ENCODE measurements around the gene GINS1. TPM values are rescaled to one million over a fixed set of nuclear protein-coding genes. Genes with fewer than 3 reads are reported as not detected.

Gene GINS1
- total RNA-seq, 2 donors from 2014 or later = 0.39 to 0.80 TPM

GRCh38 chr20:25479638-25480037 lies 72.2 kb downstream of the GINS1 start:
- no peaks in the 10 kb centered on the region for H3K36me3 Mint-ChIP-seq (ENCODE audit: low read depth)
- DNase-seq (no peak), ATAC-seq (no peak)
- no peaks in the 10 kb centered on the region for H3K9me3 ChIP-seq (ENCODE audit: control insufficient read depth, low read length, poor library complexity, severe bottlenecking)
- H3K27me3 Mint-ChIP-seq = no peaks in the 10 kb centered on the region
- no peak overlapping the region for H3K27ac Mint-ChIP-seq
- peaks cover 4% of the 10 kb centered on the region for H3K4me1 Mint-ChIP-seq
- no peak overlapping the region for H3K4me3 Mint-ChIP-seq

GRCh38 chr20:25480156-25480555 lies 72.7 kb downstream of the GINS1 start:
- H3K9me3 ChIP-seq (ENCODE audit: control insufficient read depth, low read length, poor library complexity, severe bottlenecking) = no peaks in the 10 kb centered on the region
- H3K4me1 Mint-ChIP-seq = peaks cover 10% of the 10 kb centered on the region
- H3K27me3 Mint-ChIP-seq = no peaks in the 10 kb centered on the region
- H3K27ac Mint-ChIP-seq = no peak overlapping the region
- no peak for ATAC-seq
- H3K4me3 Mint-ChIP-seq = no peak overlapping the region
- no peaks in the 10 kb centered on the region for H3K36me3 Mint-ChIP-seq (ENCODE audit: low read depth)
- DNase-seq = no peak

- H3K9me3 ChIP-seq (ENCODE audit: control insufficient read depth, low read length, poor library complexity, severe bottlenecking) = no peaks in the 10 kb centered on the region
- DNase-seq (no peak), ATAC-seq (no peak)
- no peaks in the 10 kb centered on the region for H3K36me3 Mint-ChIP-seq (ENCODE audit: low read depth)
- no peak overlapping the region for H3K27ac Mint-ChIP-seq
- H3K4me1 Mint-ChIP-seq = peaks cover 13% of the 10 kb centered on the region
- H3K27me3 Mint-ChIP-seq = no peaks in the 10 kb centered on the region
- no peak overlapping the region for H3K4me3 Mint-ChIP-seq
Observed at GRCh38 chr20:25480797-25481196, 73.3 kb downstream of the GINS1 start.

GRCh38 chr20:25481235-25481917 lies 73.9 kb downstream of the GINS1 start:
- Mint-ChIP-seq H3K36me3 (ENCODE audit: low read depth) (no peaks in the 10 kb centered on the region), H3K4me1 (peaks cover 17% of the 10 kb centered on the region), H3K27me3 (no peaks in the 10 kb centered on the region), H3K4me3 (no peak overlapping the region), H3K27ac (no peak overlapping the region)
- no peak for DNase-seq
- H3K9me3 ChIP-seq (ENCODE audit: control insufficient read depth, low read length, poor library complexity, severe bottlenecking) = no peaks in the 10 kb centered on the region
- no peak for ATAC-seq

- no peaks in the 10 kb centered on the region for H3K9me3 ChIP-seq (ENCODE audit: control insufficient read depth, low read length, poor library complexity, severe bottlenecking)
- no peak overlapping the region for H3K4me3 Mint-ChIP-seq
- no peaks in the 10 kb centered on the region for H3K27me3 Mint-ChIP-seq
- H3K4me1 Mint-ChIP-seq = peaks cover 22% of the 10 kb centered on the region
- H3K27ac Mint-ChIP-seq = no peak overlapping the region
- DNase-seq (no peak), ATAC-seq (no peak)
- no peaks in the 10 kb centered on the region for H3K36me3 Mint-ChIP-seq (ENCODE audit: low read depth)
Observed at GRCh38 chr20:25481918-25482253, 74.4 kb downstream of the GINS1 start.

GRCh38 chr20:25483431-25484132 lies 76.1 kb downstream of the GINS1 start:
- Mint-ChIP-seq H3K27ac (peak overlapping the region; percentile 16), H3K27me3 (no peaks in the 10 kb centered on the region), H3K4me3 (no peak overlapping the region), H3K36me3 (ENCODE audit: low read depth) (no peaks in the 10 kb centered on the region), H3K4me1 (peaks cover 22% of the 10 kb centered on the region)
- H3K9me3 ChIP-seq (ENCODE audit: control insufficient read depth, low read length, poor library complexity, severe bottlenecking) = no peaks in the 10 kb centered on the region
- ATAC-seq = no peak
- no peak for DNase-seq

- H3K27ac Mint-ChIP-seq = peak overlapping the region; percentile 76
- H3K9me3 ChIP-seq (ENCODE audit: control insufficient read depth, low read length, poor library complexity, severe bottlenecking) = no peaks in the 10 kb centered on the region
- H3K4me1 Mint-ChIP-seq = peaks cover 22% of the 10 kb centered on the region
- ATAC-seq = no peak
- H3K4me3 Mint-ChIP-seq = no peak overlapping the region
- DNase-seq = no peak
- no peaks in the 10 kb centered on the region for H3K36me3 Mint-ChIP-seq (ENCODE audit: low read depth)
- no peaks in the 10 kb centered on the region for H3K27me3 Mint-ChIP-seq
Observed at GRCh38 chr20:25484224-25484846, 76.9 kb downstream of the GINS1 start.

GRCh38 chr20:25484911-25485511 lies 77.5 kb downstream of the GINS1 start:
- no peaks in the 10 kb centered on the region for H3K36me3 Mint-ChIP-seq (ENCODE audit: low read depth)
- H3K9me3 ChIP-seq (ENCODE audit: control insufficient read depth, low read length, poor library complexity, severe bottlenecking) = no peaks in the 10 kb centered on the region
- H3K27me3 Mint-ChIP-seq = no peaks in the 10 kb centered on the region
- peak overlapping the region; percentile 80 for H3K4me3 Mint-ChIP-seq
- peaks cover 22% of the 10 kb centered on the region for H3K4me1 Mint-ChIP-seq
- H3K27ac Mint-ChIP-seq = peak overlapping the region; percentile 76
- DNase-seq (no peak), ATAC-seq (peak; percentile 46)

GRCh38 chr20:25485872-25486271 lies 78.4 kb downstream of the GINS1 start:
- Mint-ChIP-seq H3K4me3 (no peak overlapping the region), H3K36me3 (ENCODE audit: low read depth) (no peaks in the 10 kb centered on the region), H3K27me3 (no peaks in the 10 kb centered on the region), H3K4me1 (peaks cover 22% of the 10 kb centered on the region), H3K27ac (no peak overlapping the region)
- H3K9me3 ChIP-seq (ENCODE audit: control insufficient read depth, low read length, poor library complexity, severe bottlenecking) = no peaks in the 10 kb centered on the region
- no peak for ATAC-seq
- no peak for DNase-seq

- no peaks in the 10 kb centered on the region for H3K27me3 Mint-ChIP-seq
- H3K4me3 Mint-ChIP-seq = no peak overlapping the region
- no peak for ATAC-seq
- H3K27ac Mint-ChIP-seq = no peak overlapping the region
- H3K9me3 ChIP-seq (ENCODE audit: control insufficient read depth, low read length, poor library complexity, severe bottlenecking) = no peaks in the 10 kb centered on the region
- peaks cover 22% of the 10 kb centered on the region for H3K4me1 Mint-ChIP-seq
- no peak for DNase-seq
- no peaks in the 10 kb centered on the region for H3K36me3 Mint-ChIP-seq (ENCODE audit: low read depth)
Observed at GRCh38 chr20:25486377-25486776, 78.9 kb downstream of the GINS1 start.

GRCh38 chr20:25487306-25487705 lies 79.8 kb downstream of the GINS1 start:
- H3K36me3 Mint-ChIP-seq (ENCODE audit: low read depth) = no peaks in the 10 kb centered on the region
- DNase-seq (no peak), ATAC-seq (no peak)
- no peak overlapping the region for H3K27ac Mint-ChIP-seq
- no peak overlapping the region for H3K4me3 Mint-ChIP-seq
- H3K4me1 Mint-ChIP-seq = peaks cover 22% of the 10 kb centered on the region
- no peaks in the 10 kb centered on the region for H3K9me3 ChIP-seq (ENCODE audit: control insufficient read depth, low read length, poor library complexity, severe bottlenecking)
- no peaks in the 10 kb centered on the region for H3K27me3 Mint-ChIP-seq

- no peak overlapping the region for H3K27ac Mint-ChIP-seq
- no peaks in the 10 kb centered on the region for H3K36me3 Mint-ChIP-seq (ENCODE audit: low read depth)
- ATAC-seq (no peak), DNase-seq (no peak)
- no peaks in the 10 kb centered on the region for H3K27me3 Mint-ChIP-seq
- no peak overlapping the region for H3K4me3 Mint-ChIP-seq
- H3K9me3 ChIP-seq (ENCODE audit: control insufficient read depth, low read length, poor library complexity, severe bottlenecking) = no peaks in the 10 kb centered on the region
- H3K4me1 Mint-ChIP-seq = peaks cover 22% of the 10 kb centered on the region
Observed at GRCh38 chr20:25487975-25488374, 80.5 kb downstream of the GINS1 start.

- Mint-ChIP-seq H3K36me3 (ENCODE audit: low read depth) (no peaks in the 10 kb centered on the region), H3K4me3 (no peak overlapping the region), H3K27ac (no peak overlapping the region), H3K27me3 (no peaks in the 10 kb centered on the region), H3K4me1 (peaks cover 20% of the 10 kb centered on the region)
- no peaks in the 10 kb centered on the region for H3K9me3 ChIP-seq (ENCODE audit: control insufficient read depth, low read length, poor library complexity, severe bottlenecking)
- DNase-seq (no peak), ATAC-seq (no peak)
Observed at GRCh38 chr20:25489221-25489871, 81.9 kb downstream of the GINS1 start.
